Muscle of arm (tissue), 12 donors: ENCODE data around the gene NDUFB10. TPM values are rescaled to one million over a fixed set of nuclear protein-coding genes. Genes with fewer than 3 reads are reported as not detected.
A peak's percentile ranks its signal among the peaks of the same experiment; 100 is the strongest.

ENCODE experiments used
- DNase-seq: peaks from one replicate; pipeline ENCODE4 v3.0.0-alpha.2; 2013
- polyA plus RNA-seq, 12 donors: library from polyadenylated mRNA; unstranded; fragments of 120-200 nt; gene quantifications; one replicate each; pipeline ENCODE4 v1.2.1, GENCODE V29; 2013; ENCODE audit not compliant: insufficient read length in 12 of 12

The NDUFB10 gene
- polyA plus RNA-seq, 12 donors, result 95.8 to 145 (median 117) TPM; not detected in 1

- peak; percentile 99 for DNase-seq
These were observed 5.4 kb downstream of the NDUFB10 start, which contains the start of gene RPS2 for GRCh38 chr16:1964506-1965395. TSS of gene RPS2 (minus strand) at chr16:1964826. CDS start at chr16:1964625, 201 bp downstream.

- no peak for DNase-seq
These were observed 6.2 kb downstream of the NDUFB10 start for GRCh38 chr16:1965396-1966001.

- no peak for DNase-seq
These were observed 7.1 kb downstream of the NDUFB10 start, which contains the start of gene RNF151 for GRCh38 chr16:1966460-1966859. TSS of gene RNF151 (plus strand) at chr16:1966856. CDS start at chr16:1966882, 26 bp downstream.

GRCh38 chr16:1968146-1968953, 9.0 kb downstream of the NDUFB10 start:
- no peak for DNase-seq

- DNase-seq, result peak; percentile 96
These were observed 12.6 kb downstream of the NDUFB10 start, which contains the start of gene TBL3 for GRCh38 chr16:1971796-1972489. TSS of gene TBL3 (plus strand) at chr16:1972053. CDS start at chr16:1972165, 112 bp downstream.

- DNase-seq, result no peak
These were observed 13.1 kb downstream of the NDUFB10 start for GRCh38 chr16:1972490-1972877.

- DNase-seq, result no peak
These were observed 14.3 kb downstream of the NDUFB10 start for GRCh38 chr16:1973461-1974156.

GRCh38 chr16:1974157-1975070, 15.1 kb downstream of the NDUFB10 start:
- DNase-seq, result no peak

- no peak for DNase-seq
These were observed 16.3 kb downstream of the NDUFB10 start for GRCh38 chr16:1975432-1976215.

- DNase-seq, result no peak
These were observed 16.8 kb downstream of the NDUFB10 start for GRCh38 chr16:1976216-1976520.

- no peak for DNase-seq
These were observed 17.9 kb downstream of the NDUFB10 start for GRCh38 chr16:1976951-1977874.

- no peak for DNase-seq
These were observed 18.5 kb downstream of the NDUFB10 start for GRCh38 chr16:1977875-1978268.

- DNase-seq, result no peak
These were observed 19.3 kb downstream of the NDUFB10 start for GRCh38 chr16:1978476-1979120.

GRCh38 chr16:1979271-1980029, 20.1 kb downstream of the NDUFB10 start:
- DNase-seq, result no peak

- no peak for DNase-seq
These were observed 20.9 kb downstream of the NDUFB10 start for GRCh38 chr16:1980030-1980769.

GRCh38 chr16:1980770-1981087, 21.4 kb downstream of the NDUFB10 start:
- no peak for DNase-seq
